Keratinocyte (primary cell): ENCODE data around the gene PHKA2. TPM values are rescaled to one million over a fixed set of nuclear protein-coding genes. Genes with fewer than 3 reads are reported as not detected.
A peak's percentile ranks its signal among the peaks of the same experiment; 100 is the strongest.

ENCODE experiments used
- DNase-seq: peaks from one replicate; pipeline ENCODE4 v3.0.0-alpha.2; 2011; ENCODE audit warnings: low read depth, missing footprints, low spot score
- FAIRE-seq: peaks from 2 replicates; lab custom pipeline; 2011; peaks lifted over from hg19 to GRCh38; lab: Jason Lieb, UNC
- H2AFZ ChIP-seq: 2 replicates; pipeline ENCODE4 v1.6.0; 2012; ENCODE audit warnings: low read length, control low read depth, inconsistent platforms; ENCODE audit not compliant: control insufficient read depth
- H3K27ac ChIP-seq: 2 replicates; pipeline ENCODE4 v1.5.1; 2011; ENCODE audit warnings: low read length; ENCODE audit not compliant: control insufficient read depth, insufficient read depth
- H3K27me3 ChIP-seq: 3 replicates; pipeline ENCODE4 v1.6.0; 2011; ENCODE audit warnings: low read length; ENCODE audit not compliant: control insufficient read depth, insufficient read depth; ENCODE audit errors: extremely low read depth
- H3K36me3 ChIP-seq, 2 experiments: 2 replicates in 1 of 2; 3 replicates in 1 of 2; pipeline ENCODE4 v1.5.1; 2011; ENCODE audit warnings: low read length in 2 of 2, mild to moderate bottlenecking in 1 of 2; ENCODE audit not compliant: control insufficient read depth in 2 of 2, insufficient read depth in 2 of 2; ENCODE audit errors: extremely low read depth in 1 of 2
- H3K4me1 ChIP-seq: 3 replicates; pipeline ENCODE4 v1.5.1; 2011; ENCODE audit warnings: low read length; ENCODE audit not compliant: control insufficient read depth, insufficient read depth; ENCODE audit errors: extremely low read depth
- H3K4me2 ChIP-seq: 3 replicates; pipeline ENCODE4 v1.6.0; 2011; ENCODE audit warnings: low read depth, low read length; ENCODE audit not compliant: control insufficient read depth, insufficient read depth; ENCODE audit errors: extremely low read depth
- H3K4me3 ChIP-seq, 3 experiments: fragments of 200-600 bp in 1 of 3; sonication (generic) in 1 of 3; 2 replicates in 2 of 3; 3 replicates in 1 of 3; pipeline ENCODE4 v1.5.1; 2011 to 2016; ENCODE audit warnings: low read length in 3 of 3, mild to moderate bottlenecking in 3 of 3, control low read depth in 2 of 3, inconsistent platforms in 1 of 3, low read depth in 1 of 3, mixed read lengths in 1 of 3, mixed run types in 1 of 3, moderate library complexity in 1 of 3; ENCODE audit not compliant: control insufficient read depth in 2 of 3, insufficient read depth in 2 of 3; ENCODE audit errors: extremely low read depth in 1 of 3
- H3K79me2 ChIP-seq: 2 replicates; pipeline ENCODE4 v1.6.0; 2012; ENCODE audit warnings: low read length; ENCODE audit not compliant: control insufficient read depth, insufficient read depth
- H3K9ac ChIP-seq: 3 replicates; pipeline ENCODE4 v1.6.0; 2011; ENCODE audit warnings: low read length; ENCODE audit not compliant: control insufficient read depth, insufficient read depth; ENCODE audit errors: extremely low read depth
- H3K9me1 ChIP-seq: 3 replicates; pipeline ENCODE4 v1.6.0; 2011; ENCODE audit warnings: low read length; ENCODE audit not compliant: control insufficient read depth, insufficient read depth; ENCODE audit errors: extremely low read depth
- H3K9me3 ChIP-seq: 2 replicates; pipeline ENCODE4 v1.5.1; 2012; ENCODE audit warnings: low read depth, low read length; ENCODE audit not compliant: control insufficient read depth
- H4K20me1 ChIP-seq: 3 replicates; pipeline ENCODE4 v1.6.0; 2011; ENCODE audit warnings: low read length; ENCODE audit not compliant: control insufficient read depth, insufficient read depth; ENCODE audit errors: extremely low read depth
- EZH2 ChIP-seq: IDR thresholded peaks from one replicate; pipeline ENCODE4 v1.6.1; 2012; ENCODE audit warnings: inconsistent platforms, mild to moderate bottlenecking, low read length, moderate library complexity
- dilution Hi-C: fragments of 300-500 bp; cut with MboI; formaldehyde crosslinking; loops from one replicate; pipeline ENCODE4 v1.7.0; 2020; ENCODE audit warnings: low sequenced_read_pairs; ENCODE audit not compliant: extremely low pct_ligation_motif_present
- polyA plus RNA-seq, 5 experiments: library from polyadenylated mRNA; depleted of rRNA in 3 of 5; stranded (reverse) in 3 of 5; stranded (forward) in 1 of 5; unstranded in 1 of 5; fragments of >200 nt; gene quantifications; 1 replicate in 1 of 5; 2 replicates in 3 of 5; 3 replicates in 1 of 5; pipeline versions ENCODE4 v1.2.1 to v1.2.3, GENCODE V29; 2011 to 2012; ENCODE audit warnings: missing spikeins in 2 of 5, low read depth in 1 of 5, low replicate concordance in 1 of 5
- TF ChIP-seq, protein P1 (sequence below), 3 experiments: IDR thresholded peaks in 1 of 3; conservative IDR thresholded peaks in 1 of 3; optimal IDR thresholded peaks in 1 of 3; 2 replicates in 2 of 3; 3 replicates in 1 of 3; pipeline versions ENCODE3 to v1.5.1; 2011; ENCODE audit warnings: low read length in 3 of 3, mild to moderate bottlenecking in 3 of 3, moderate library complexity in 2 of 3, control low read depth in 1 of 3, inconsistent platforms in 1 of 3; ENCODE audit not compliant: insufficient read depth in 2 of 3; ENCODE audit errors: extremely low read depth in 1 of 3

The PHKA2 gene
- polyA plus RNA-seq, 1 donor (not counting 4 experiments of a cell fraction or from before 2014, with no cell fraction given) = 14.1 TPM

- FAIRE-seq (no peak), DNase-seq (no peak)
- Histone ChIP-seq H3K36me3 (no peaks in the 10 kb centered on the region), H3K9ac (no peak overlapping the region), H3K4me2 (no peak overlapping the region), H3K4me1 (peaks cover 10% of the 10 kb centered on the region), H4K20me1 (no peaks in the 10 kb centered on the region), H3K27me3 (no peaks in the 10 kb centered on the region), H2AFZ (peak overlapping the region; percentile 52), H3K9me1 (no peaks in the 10 kb centered on the region), H3K27ac (no peak overlapping the region), H3K79me2 (no peaks in the 10 kb centered on the region), H3K9me3 (no peaks in the 10 kb centered on the region), H3K4me3 (no peak overlapping the region)
- TF ChIP-seq EZH2 = no peak
- dilution Hi-C loops = no loop called here
Observed at GRCh38 chrX:18996536-18996935, 12.6 kb upstream of the PHKA2 start.

GRCh38 chrX:18995221-18995620 is 11.3 kb upstream of the PHKA2 start:
- Histone ChIP-seq H3K36me3 (peaks cover 0 to 1% of the 10 kb centered on the region in 2 experiments), H3K4me1 (peaks cover 10% of the 10 kb centered on the region), H2AFZ (peak overlapping the region; percentile 44), H3K27me3 (no peaks in the 10 kb centered on the region), H3K27ac (peak overlapping the region; percentile 89), H3K9me1 (no peaks in the 10 kb centered on the region), H3K9ac (peak overlapping the region; percentile 59), H3K79me2 (no peaks in the 10 kb centered on the region), H4K20me1 (no peaks in the 10 kb centered on the region), H3K9me3 (no peaks in the 10 kb centered on the region), H3K4me2 (peak overlapping the region; percentile 78), H3K4me3 (peak overlapping the region in 2 of 3 experiments; percentile 31 to 41)
- dilution Hi-C loops = no loop called here
- FAIRE-seq (no peak), DNase-seq (peak; percentile 56)
- TF ChIP-seq, protein P1, sequence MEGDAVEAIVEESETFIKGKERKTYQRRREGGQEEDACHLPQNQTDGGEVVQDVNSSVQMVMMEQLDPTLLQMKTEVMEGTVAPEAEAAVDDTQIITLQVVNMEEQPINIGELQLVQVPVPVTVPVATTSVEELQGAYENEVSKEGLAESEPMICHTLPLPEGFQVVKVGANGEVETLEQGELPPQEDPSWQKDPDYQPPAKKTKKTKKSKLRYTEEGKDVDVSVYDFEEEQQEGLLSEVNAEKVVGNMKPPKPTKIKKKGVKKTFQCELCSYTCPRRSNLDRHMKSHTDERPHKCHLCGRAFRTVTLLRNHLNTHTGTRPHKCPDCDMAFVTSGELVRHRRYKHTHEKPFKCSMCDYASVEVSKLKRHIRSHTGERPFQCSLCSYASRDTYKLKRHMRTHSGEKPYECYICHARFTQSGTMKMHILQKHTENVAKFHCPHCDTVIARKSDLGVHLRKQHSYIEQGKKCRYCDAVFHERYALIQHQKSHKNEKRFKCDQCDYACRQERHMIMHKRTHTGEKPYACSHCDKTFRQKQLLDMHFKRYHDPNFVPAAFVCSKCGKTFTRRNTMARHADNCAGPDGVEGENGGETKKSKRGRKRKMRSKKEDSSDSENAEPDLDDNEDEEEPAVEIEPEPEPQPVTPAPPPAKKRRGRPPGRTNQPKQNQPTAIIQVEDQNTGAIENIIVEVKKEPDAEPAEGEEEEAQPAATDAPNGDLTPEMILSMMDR (optimal IDR thresholded peaks at IDR 0.05 in 1 of 3, IDR thresholded peaks at IDR 0.05 in 1 of 3, conservative IDR thresholded peaks at IDR 0.05 in 1 of 3; ENCODE audit: extremely low read depth in 1 of 3, insufficient read depth in 2 of 3, low read length in 3 of 3) = no peak
- no peak for TF ChIP-seq EZH2

DNA sequence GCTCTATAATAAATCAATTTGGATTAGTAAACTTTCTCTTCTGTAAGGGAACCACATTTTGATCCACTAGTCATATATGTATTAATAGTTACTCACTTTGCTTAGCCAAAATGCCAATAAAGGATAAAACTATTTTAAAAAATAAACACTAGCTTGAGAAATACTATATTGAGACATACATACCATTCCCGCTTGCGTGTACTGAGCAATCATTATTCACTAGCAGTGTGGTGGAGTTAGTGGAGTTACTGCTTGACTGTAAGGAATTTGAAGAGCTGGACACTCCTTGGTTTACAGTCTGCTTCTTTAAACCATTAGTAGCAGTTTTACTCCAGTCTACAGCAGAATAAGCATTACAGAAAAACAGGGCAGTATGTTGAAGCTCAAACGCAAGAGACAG is 10.8 kb upstream of the PHKA2 start:
- Histone ChIP-seq H4K20me1 (no peaks in the 10 kb centered on the region), H3K4me3 (peak overlapping the region in 2 of 3 experiments; percentile 31 to 41), H3K27ac (peak overlapping the region; percentile 89), H3K79me2 (no peaks in the 10 kb centered on the region), H2AFZ (peak overlapping the region; percentile 3), H3K27me3 (no peaks in the 10 kb centered on the region), H3K4me1 (peaks cover 10% of the 10 kb centered on the region), H3K9ac (peak overlapping the region; percentile 59), H3K9me3 (no peaks in the 10 kb centered on the region), H3K36me3 (peaks cover 0 to 1% of the 10 kb centered on the region in 2 experiments), H3K9me1 (no peaks in the 10 kb centered on the region), H3K4me2 (peak overlapping the region; percentile 78)
- dilution Hi-C loops = no loop called here
- TF ChIP-seq, protein P1 (optimal IDR thresholded peaks at IDR 0.05 in 1 of 3, IDR thresholded peaks at IDR 0.05 in 1 of 3, conservative IDR thresholded peaks at IDR 0.05 in 1 of 3; ENCODE audit: extremely low read depth in 1 of 3, insufficient read depth in 2 of 3, low read length in 3 of 3) = no peak
- no peak for TF ChIP-seq EZH2
- peak; percentile 38 for DNase-seq
- peak; percentile 74 for FAIRE-seq
